DMS 273 (cell line): ENCODE data around the gene CNR2.
"Not testable (repeated sequence)": the region's sequence is repeated elsewhere in the genome, so short reads cannot be mapped to it uniquely, and the experiment has no call there.

Experiments
- DNase-seq: peaks from one replicate; lab custom pipeline; 2025; ENCODE audit not compliant: unreplicated experiment; lab: John Stamatoyannopoulos, UW

The CNR2 gene

GRCh38 chr1:23916209-23917131, 3.3 kb upstream of the CNR2 start:
- DNase-seq, result peak; percentile 89

GRCh38 chr1:23915466-23915865, 2.3 kb upstream of the CNR2 start:
- no peak for DNase-seq

- DNase-seq, result no peak
Observed at GRCh38 chr1:23914921-23915320, 1.8 kb upstream of the CNR2 start.

- no peak for DNase-seq
Observed at GRCh38 chr1:23911921-23912320, 1.2 kb downstream of the CNR2 start.

- no peak for DNase-seq
Observed at GRCh38 chr1:23910553-23911246, 2.5 kb downstream of the CNR2 start.

GRCh38 chr1:23910144-23910543, 3.0 kb downstream of the CNR2 start:
- no peak for DNase-seq

GRCh38 chr1:23909412-23909811, 3.8 kb downstream of the CNR2 start:
- DNase-seq, result no peak

GRCh38 chr1:23908453-23909341, 4.5 kb downstream of the CNR2 start:
- no peak for DNase-seq

- DNase-seq, result no peak
Observed at GRCh38 chr1:23906731-23907130, 6.4 kb downstream of the CNR2 start.

- DNase-seq, result peak; percentile 50
Observed at GRCh38 chr1:23905461-23906025, 7.6 kb downstream of the CNR2 start.

- DNase-seq, result no peak
Observed at GRCh38 chr1:23904748-23905357, 8.3 kb downstream of the CNR2 start.

GRCh38 chr1:23903754-23904153, 9.4 kb downstream of the CNR2 start:
- no peak for DNase-seq

GRCh38 chr1:23902321-23903278, 10.6 kb downstream of the CNR2 start:
- peak; percentile 47 for DNase-seq

- DNase-seq, result not testable (repeated sequence)
Observed at GRCh38 chr1:23900017-23900416, 13.1 kb downstream of the CNR2 start.

- DNase-seq, result no peak
Observed at GRCh38 chr1:23899070-23899469, 14.1 kb downstream of the CNR2 start.

GRCh38 chr1:23897083-23897482, 16.1 kb downstream of the CNR2 start:
- DNase-seq, result no peak

- no peak for DNase-seq
Observed at GRCh38 chr1:23896491-23896890, 16.7 kb downstream of the CNR2 start.

GRCh38 chr1:23895993-23896392, 17.2 kb downstream of the CNR2 start:
- DNase-seq, result no peak

- DNase-seq, result no peak
Observed at GRCh38 chr1:23895082-23895481, 18.1 kb downstream of the CNR2 start.
